ENCODE results near the gene MYO7B.
A peak's percentile ranks its signal among the peaks of the same experiment; 100 is the strongest.
"Not testable (repeated sequence)": the region's sequence is repeated elsewhere in the genome, so short reads cannot be mapped to it uniquely, and the experiment has no call there.

The MYO7B gene

DNA sequence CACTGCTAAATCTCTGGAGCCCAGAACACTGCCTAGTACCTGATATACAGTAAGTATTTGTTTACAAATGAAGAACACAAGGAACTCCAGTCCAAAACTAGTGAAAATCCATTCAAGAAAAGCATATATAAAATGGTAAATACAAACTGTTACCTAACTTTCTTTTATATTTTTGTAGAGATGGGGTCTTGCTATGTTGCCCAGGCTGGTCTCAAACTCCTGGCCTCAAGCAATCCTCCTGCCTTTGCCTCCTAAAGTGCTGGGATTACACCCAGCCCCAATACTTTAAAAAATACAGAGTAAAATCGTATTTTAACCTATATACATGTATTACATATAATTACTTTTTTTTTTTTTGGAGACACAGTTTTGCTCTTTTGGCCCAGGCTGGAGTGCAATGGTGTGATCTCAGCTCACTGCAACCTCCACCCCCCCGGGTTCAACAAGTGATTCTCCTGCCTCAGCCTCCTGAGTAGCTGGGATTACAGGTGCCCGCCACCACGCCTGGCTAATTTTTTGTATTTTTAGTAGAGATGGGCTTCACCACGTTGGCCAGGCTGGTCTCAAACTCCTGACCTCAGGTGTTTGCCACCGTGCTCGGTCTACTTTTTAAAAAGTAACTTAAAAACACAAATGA is 11.2 kb upstream of the MYO7B start:
- DNase-seq = not testable (repeated sequence)

DNA sequence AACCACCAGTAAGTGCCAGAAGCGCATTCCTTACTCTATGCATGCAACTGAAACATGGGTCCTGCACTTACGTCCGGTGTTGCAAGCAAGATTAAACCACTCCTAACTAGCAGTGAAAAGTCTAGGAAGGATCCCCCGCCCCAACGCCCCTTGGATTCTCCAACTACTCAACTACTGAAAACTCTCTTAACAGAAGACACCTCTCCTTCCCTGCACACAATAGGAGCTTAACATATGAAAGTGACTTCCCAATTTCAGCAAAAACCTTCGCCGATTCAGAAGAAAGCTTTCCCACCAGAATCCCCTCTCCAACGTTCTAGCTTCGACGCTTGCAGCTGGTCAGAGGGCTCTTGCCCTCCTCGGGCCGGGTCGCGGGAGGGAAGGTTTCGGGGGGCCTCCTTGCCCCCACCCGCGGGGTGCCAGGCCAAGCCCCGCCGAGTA is 9.8 kb upstream of the MYO7B start:
- no peak for DNase-seq

DNA sequence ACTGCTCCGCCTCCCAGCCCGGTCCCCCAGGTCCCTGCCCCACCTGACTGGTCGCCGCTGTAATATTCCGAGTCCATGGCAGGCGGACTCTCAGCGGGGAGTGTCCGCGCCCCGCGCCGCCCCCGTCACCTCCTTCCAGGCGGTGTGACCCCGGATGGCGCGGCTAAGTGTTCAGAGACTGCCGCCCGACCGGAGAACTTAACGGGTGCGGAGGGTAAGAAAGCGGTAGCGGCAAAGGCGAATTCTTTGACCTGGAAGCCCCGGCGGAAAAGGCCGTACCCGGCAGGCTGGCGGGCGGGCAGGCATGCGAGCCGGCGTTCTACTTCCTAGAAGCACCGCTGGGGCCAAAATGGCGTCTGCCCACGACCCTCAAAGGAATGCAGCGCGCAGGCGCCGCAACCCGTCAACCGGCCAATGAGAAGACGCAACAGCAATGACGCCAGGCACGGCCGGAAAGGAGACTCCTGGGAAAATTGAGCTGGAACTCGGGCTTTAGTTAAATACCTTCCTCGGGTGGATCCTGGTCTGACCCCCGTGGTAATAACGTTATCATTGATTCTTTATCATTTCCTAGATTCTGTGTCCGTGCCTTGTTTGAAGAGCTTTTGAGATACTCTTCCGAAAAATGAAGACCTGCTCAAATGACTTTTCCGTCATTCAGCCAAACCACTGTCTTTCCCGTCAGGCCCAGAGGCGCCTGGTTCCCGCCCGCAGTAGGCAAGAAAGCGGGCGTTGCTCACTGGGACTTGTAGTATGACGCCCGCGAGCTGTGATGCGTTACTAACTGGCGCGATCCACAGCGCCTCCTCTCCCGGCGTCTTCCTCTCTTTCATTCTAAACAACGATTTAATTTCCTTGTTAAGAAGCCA is 9.1 kb upstream of the MYO7B start, which contains the start of gene IWS1:
TSS of gene IWS1 (minus strand) at position 358 of the 869 bp plus-strand sequence. CDS start at position 77, 281 bp downstream.
- peak; percentile 86 for DNase-seq

DNA sequence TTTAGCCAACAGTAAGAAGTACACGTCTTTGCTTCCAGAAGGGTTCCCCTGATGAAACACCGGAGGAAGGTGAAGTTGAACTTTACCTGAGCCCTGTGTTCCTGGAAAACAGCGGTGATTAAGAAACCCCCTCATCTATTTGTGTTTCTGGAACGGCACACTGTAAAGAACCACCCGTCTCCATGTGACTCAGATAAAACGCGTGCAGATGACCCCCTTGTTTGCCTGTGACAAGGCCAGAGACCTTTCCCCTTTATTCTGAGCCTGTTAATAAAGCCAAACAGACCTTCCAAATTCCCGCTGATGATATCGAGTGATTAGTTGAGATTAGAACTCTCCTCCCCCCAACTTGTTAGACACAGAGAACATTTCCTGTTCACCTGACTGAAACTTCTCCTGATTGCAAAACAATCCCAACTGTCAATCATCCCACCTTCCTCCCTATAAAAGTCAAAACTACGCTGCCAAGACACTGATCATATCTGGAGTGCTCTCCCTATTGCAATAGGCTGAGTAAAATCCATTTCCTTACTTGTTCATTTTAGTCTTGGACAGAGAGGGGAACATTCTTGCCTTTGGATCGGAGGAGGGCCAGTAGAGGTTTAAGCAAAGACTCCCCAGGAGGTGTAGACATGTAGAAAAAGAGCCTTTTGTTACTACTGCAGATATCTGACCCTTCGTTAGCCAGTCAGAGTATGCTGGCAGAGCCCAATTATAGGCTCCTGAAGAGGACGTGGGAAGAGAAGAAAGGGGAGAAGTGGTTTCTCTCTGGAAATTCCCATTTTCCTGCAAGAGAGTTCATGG is 8.3 kb upstream of the MYO7B start:
- DNase-seq = no peak

DNA sequence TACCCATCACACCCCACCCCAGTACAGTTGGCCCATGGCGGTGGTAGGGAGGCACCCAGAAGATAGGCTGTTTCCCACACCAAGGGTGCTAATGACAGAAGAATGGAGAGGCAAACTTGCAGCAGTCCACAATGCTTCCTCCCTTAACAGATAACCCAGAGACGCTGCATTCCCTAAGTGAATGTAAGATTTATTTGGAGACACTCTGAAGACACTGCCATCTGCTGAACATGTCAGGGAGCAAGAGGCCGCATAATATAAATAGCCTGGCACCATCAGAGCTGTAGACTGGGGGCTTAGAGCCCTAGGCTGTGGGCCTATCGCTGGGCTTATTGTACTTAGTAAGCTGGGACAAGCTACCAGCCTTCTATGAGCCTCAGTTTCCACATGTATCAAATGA is 7.0 kb upstream of the MYO7B start:
- no peak for DNase-seq

DNA sequence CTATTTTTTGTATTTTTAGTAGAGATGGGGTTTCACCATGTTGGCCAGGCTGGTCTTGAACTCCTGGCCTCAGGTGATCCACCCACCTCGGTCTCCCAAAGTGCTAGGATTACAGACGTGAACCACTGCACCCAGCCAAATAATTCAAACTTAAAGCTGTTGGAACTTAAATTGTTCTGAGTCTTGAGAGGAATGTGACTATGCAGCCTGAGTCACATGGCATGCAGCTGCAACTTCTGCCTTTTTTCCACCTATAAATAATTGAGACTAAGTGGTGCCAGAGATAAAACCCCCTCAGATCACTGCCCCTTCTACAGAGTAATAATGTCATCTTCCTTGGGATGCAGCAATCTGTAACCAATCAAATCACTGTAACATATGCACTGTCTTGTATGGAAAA is 6.1 kb upstream of the MYO7B start:
- DNase-seq = not testable (repeated sequence)

DNA sequence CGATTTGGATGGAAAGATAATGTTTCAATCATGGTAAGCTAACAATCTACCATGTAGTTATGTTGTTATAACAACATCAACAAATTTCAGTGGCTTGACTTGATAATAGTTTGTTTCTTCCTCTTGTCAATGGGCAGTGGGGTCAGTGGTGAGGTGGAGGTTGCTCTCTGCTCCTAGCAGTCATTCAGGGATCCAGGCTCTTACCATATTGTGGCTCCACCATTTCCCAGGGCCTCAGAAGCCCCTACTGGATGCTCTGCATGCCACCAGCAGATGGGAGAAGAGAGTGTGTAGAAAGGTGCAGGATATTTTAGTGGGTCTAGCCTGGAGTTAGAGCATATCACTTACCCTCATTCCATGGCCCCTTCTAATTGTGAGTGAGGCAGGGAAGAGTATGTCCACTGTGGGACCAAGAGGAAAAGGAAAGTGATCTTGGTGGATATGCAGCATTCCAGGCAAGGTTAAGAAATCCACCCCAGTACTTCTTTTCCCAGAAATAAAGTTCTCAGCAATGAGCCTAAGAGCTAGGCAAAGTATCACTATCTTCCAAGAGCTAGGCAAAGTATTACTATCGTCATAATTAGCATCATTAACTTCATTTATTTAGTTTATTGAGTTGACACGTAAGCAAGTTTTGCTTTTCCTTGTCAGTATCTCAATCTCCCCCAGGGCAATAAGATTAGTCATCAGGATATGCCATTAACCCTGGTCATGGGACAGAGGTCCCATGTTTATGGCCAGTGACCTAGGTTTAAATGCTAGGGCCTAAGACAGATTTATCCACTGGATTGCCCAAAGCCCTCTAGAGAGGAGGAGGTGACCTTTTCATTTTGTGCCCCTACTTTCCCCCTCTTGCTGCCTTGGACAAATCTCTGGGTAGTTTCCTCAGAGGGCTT is 5.0 kb upstream of the MYO7B start:
- DNase-seq = no peak

DNA sequence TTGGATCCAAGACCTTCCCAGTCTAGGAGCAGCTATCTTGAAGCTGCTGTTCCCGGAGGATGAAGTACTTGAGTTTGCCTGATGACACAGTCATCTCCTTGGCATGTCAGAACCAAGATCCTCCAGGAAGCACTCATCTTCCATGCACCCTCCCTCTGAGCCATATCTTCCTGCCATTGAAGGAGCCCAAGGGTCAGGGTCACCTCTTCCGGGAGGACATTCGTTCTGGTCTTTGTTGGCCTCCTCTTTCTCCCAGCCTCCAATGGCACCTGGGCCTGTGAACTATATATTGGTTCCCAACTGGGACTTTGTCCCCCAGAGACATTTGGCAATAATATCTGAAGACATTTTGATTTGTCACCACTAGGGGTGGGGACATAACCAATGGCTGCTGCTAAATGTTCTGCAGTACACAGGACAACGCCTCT is 4.2 kb upstream of the MYO7B start:
- DNase-seq = no peak

DNA sequence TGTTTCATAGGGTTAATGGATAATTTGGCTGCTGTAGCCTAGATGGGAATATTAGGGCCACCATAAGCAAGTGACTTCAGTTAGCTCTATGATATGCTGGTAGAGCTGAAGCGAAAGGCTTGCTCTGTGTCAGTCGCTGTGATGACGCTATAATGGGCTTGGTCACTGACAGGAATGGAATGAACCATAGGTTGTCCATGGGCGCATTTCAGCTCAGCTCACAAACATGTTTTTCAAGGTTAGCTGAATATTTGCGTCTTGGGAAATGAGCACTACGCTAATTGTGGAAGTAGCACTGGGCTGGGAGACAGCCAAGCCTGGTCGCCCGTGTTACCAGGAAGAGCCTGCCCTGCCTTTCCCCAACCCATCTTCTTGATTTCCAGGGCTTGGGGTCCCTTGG is 3.2 kb upstream of the MYO7B start:
- DNase-seq = no peak

DNA sequence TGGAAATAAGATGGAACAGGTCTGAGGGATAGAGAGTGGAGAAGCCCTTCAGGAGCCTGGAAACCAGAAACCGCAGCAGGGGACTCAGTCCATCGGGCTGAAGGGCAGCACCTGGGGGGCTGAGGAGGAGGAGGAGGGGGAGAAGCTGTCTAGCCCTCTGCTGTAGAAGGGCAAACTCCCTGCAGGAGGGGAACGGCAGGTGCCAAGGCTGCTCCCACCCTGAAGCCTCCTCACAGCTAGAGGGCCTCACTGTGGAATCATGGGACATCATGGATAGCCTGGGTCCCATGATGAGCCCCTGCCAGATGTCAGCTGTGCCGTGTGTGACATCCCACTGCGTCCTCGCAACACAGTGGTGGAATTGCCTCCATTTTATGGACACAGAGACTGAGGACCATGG is 435 bp downstream of the MYO7B start:
- no peak for DNase-seq

DNA sequence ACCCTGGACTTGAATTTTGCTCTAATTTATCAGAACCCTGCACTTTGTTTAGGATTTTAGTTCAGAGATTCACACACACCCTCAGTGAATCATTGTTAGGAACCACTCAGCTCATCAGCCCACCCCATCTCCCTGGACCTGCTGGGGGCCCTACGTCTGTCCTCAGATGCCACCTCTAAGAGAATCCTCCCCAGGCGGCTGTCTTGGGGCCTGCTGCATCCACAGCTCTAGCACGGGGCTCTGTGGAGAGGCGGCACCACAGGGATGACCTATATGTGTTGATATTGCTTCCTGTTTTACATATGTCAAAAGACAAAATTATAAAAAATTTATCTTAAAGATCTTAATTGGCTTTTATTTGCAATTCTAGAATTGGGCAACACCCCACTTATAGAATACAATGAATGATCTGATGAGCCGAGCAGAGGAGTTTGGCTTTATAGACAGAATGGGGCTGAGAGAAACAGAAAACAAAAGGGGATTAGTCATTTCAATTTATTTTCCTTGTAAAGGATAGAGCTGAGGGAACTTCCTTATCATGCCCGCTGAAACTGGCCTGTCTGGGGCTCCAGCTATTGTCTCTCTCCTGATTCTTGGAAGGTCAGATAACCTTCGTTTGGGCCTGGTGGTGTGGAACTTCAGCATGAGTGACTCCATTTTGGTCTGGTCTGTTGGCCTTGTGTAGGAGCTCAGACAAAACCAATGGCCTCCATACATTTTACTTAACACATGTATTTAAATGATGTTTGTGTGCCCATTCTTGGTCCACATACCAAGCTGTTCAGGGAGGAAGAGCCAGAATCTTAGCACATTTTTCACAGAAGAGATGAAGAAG is 1.4 kb downstream of the MYO7B start:
- DNase-seq = no peak

DNA sequence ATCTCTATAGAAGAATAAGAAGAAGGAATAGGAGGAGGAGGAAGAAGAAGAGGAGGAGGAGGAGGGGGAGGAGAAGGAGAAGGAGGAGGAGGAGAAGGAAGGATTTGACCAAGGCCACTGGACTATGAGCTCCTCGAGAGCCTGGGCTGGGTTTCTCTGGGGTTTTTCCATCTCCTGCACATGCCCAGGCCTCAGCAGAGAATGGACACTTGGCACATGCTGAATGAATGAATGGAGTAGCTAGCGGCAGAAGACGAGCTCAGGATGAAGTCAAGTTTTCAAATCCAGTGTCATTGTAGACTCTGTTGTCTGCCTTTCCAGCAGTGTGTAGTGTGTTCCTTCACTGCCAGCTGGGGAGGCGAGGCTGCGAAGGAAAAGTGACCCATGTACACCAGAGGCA is 2.2 kb downstream of the MYO7B start:
- no peak for DNase-seq

DNA sequence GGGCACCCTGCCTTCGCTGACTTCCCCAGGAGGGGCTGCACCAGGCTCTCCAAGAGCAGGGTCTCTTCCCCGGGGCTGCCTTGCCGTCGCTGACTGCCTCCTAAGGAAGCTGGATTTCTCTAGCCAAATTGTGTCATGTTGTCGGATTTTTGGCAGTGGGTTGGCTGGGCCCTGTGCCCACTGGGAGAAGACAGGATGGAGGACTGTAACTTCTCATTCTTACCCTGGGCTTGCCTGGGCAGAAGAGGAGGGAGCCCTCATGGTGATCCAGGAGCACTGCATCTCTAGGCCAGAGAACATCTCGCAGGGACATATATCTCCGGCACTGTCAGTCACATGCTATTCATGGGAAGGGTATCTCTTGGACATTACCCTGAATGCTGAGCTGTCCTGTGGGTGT is 6.3 kb downstream of the MYO7B start:
- no peak for DNase-seq

DNA sequence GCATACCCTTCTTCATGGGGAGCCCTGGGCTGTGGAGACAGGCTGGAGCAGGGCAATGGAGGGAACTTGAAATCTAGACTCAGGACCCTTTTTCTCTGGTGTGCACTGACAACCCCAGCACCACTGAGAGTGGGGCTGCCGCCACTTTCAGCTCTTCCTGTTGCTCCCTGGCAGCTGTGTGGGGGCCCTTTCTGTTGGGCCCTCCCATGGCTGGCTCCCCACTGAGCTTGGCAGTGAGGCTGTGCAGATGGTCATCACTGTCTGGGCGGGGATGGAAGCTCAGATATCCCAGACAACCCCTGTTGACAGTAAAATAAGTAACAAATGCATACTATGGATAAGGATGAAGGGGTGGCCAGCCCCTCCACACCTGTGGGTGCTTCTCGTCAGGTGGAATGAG is 6.7 kb downstream of the MYO7B start:
- no peak for DNase-seq

DNA sequence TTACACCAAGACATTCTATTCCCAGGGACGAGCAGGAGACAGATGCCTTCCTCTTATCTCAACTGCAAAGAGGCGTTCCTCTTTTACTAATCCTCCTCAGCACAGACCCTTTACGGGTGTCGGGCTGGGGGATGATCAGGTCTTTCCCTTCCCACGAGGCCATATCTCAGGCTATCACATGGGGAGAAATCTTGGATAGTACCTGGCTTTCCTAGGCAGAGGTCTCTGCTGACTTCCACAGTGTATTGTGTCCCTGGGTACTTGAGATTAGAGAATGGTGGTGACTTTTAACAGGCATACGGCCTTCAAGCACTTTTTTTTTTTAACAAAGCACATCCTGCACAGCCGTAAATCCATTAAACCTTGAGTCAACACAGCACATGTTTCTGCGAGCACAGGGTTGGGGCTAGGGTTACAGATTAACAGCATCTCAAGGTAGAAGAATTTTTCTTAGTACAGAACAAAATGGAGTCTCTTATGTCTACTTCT is 7.6 kb downstream of the MYO7B start:
- DNase-seq = not testable (repeated sequence)

DNA sequence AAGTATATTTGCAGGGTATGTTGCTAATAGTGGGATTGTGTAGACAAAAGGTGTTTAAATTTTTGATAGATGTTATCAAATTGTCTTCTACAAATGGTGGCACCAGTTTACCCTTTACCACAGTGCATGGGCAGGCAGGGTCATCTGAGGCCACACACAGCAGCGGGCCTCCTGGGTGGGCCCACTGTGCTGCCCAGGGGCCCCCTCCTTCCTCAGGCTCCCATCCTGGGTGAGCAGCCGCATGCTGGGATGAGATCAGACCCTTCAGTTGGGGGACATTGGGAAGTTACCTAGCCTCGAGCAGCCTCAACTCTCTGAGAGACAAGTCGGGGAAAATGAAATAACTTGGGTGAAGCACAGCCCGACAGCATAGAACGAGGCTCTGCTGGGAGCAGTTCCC is 9.7 kb downstream of the MYO7B start:
- no peak for DNase-seq

DNA sequence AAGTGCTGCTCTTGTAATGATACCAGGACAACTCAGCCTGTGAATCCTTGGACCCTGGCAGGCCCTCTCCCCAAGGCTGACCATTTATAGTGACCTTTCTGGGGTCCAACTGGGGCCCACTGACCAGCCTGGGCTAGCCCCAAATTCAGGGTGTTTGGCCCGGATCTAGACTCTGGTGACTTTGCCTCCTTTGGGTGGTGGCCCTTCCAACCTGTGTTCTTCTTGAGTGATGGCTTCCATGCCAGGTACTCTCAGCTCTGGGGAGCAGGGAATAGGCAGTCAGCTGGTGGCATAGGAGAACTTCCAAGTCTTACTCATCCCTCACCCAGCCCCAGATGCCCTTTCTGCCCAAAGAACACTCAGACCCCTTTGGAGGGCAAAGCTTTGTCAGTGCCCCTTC is 10.3 kb downstream of the MYO7B start:
- DNase-seq = no peak

DNA sequence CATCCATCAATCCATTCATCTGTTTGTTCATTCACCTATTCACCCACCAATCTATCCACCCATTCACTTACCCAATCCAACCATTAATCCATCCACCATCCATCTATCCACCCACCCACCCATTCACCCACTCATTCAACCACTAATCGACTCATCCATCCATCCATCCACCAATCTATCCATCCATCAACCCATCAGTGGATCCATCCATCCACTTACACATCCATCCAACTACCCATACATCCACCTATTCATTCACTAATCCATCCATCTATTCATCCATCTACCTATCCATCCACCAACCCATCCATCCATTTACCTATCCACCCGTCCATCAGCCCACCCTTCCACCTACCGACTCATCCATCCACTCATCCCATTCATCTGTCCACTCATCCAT is 11.3 kb downstream of the MYO7B start:
- DNase-seq = no peak

DNA sequence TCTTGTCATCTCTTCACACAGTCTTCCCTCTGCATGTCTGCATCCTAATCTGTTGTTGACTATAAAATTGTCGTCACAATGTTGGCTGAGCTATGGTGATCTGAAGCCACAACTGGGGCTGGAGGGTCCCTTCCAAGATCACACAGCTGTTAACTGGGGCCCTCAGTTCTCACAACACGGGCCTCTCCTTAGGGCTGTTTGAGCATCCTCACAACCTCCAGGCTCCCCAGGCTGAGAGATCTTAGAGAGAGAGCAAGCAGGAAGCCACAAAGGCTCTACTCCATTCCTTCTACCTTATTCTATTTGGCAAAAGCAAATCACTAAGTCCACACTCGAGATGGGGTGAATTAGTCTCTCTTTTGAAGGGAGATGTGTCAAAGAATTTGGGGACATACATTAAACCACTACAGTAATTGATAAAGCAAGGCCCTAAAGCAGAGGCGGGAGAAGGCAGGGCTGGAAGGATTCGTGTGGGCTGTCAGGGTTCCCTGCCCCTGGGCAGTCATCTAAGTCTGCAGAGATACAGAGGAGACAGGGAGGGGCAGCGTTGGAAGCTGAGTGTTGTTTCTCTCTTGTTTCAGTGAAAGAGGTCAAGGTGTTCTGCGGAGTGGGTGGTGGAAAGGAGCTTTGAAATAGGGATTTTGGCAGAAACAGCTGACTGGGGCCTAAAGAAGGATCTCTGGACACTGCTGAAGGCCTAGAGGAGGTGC is 15.9 kb downstream of the MYO7B start:
- no peak for DNase-seq

DNA sequence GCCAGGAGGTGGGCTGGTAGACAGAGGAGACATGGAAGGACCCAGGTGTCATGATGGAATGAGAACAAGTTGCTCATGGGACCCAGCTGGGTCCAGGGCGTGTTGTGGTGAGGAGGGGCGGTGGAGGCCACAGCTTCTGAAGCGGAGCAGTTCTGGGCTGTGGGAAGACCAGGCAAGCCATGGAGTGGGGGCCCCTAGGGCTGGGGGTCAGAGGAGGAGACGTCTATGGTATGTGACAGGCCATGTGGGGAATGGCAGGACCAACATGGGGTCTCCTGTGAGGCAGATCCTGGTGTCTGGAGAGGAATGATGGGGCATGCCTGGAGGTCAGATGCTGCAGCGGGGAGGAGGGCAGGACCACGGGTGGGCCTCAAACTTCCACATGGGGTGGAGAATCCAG is 16.9 kb downstream of the MYO7B start:
- no peak for DNase-seq

DNA sequence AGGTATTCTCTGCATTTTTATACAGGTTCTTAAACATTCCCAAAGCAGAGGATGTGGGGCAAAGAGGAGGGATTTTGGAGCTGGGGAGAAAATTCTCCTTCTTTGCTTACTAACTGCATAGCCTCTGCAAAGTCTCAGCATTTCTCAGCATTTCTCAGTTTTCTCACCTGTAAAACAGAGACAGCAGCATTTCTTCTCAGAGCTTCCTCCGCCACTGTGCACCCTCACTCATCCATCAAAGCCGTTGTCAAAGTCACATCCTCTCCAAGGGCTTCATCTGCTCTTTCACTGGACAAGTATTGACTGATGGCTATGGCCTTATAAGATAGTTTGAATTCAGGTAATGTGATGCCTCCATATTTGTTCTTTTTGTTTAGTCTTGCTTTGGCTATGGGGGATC is 17.4 kb downstream of the MYO7B start:
- no peak for DNase-seq
